WTC11 (cell line): ENCODE measurements around the gene PROZ. TPM values are rescaled to one million over a fixed set of nuclear protein-coding genes. Genes with fewer than 3 reads are reported as not detected.

Experiments used
- ATAC-seq: fragments of 200-7000 bp; cut with Tn5 transposase; 2 replicates; pipeline ENCODE4 v1.10.0; 2021; ENCODE audit warnings: mild to moderate bottlenecking, moderate library complexity
- CTCF ChIA-PET: fragments of 300-600 bp; sonication (Branson Sonifier 250); formaldehyde crosslinking; loops from one replicate; lab custom pipeline; 2021; ENCODE audit warnings: antibody characterized with exemption; lab: Charles Lee
- POLR2A ChIA-PET: fragments of 350-600 bp; sonication (Branson Sonifier 250); formaldehyde crosslinking; loops from one replicate; lab custom pipeline; 2021; ENCODE audit warnings: antibody characterized with exemption; lab: Charles Lee
- DNase-seq: peaks from one replicate; pipeline ENCODE4 v3.0.0; 2021; ENCODE audit warnings: low spot score
- H3K27ac Mint-ChIP-seq: 2 replicates; pipeline ENCODE4 v1.8.0; 2021; ENCODE audit warnings: mixed read lengths
- H3K27me3 Mint-ChIP-seq: 2 replicates; pipeline ENCODE4 v1.8.0; 2021; ENCODE audit warnings: low read depth, mild to moderate bottlenecking, moderate library complexity, mixed read lengths
- H3K36me3 Mint-ChIP-seq: 2 replicates; pipeline ENCODE4 v1.8.0; 2021; ENCODE audit warnings: mixed read lengths
- H3K4me1 Mint-ChIP-seq: 2 replicates; pipeline ENCODE4 v1.8.0; 2022; ENCODE audit warnings: mixed read lengths
- H3K4me3 Mint-ChIP-seq: 2 replicates; pipeline ENCODE4 v1.8.0; 2021; ENCODE audit warnings: mild to moderate bottlenecking, moderate library complexity, mixed read lengths
- H3K9me3 Mint-ChIP-seq: 2 replicates; pipeline ENCODE4 v1.8.0; 2021; ENCODE audit warnings: mixed read lengths
- AR ChIP-seq: fragments of 250-450 bp; sonication (Bioruptor Pico); IDR thresholded peaks from 2 replicates; pipeline ENCODE4 v1.9.0; 2021; ENCODE audit warnings: mild to moderate bottlenecking
- ARID4B ChIP-seq: sonication (generic); formaldehyde crosslinking; IDR thresholded peaks from 2 replicates; pipeline ENCODE4 v1.8.0; 2023; ENCODE audit warnings: missing genetic modification reagents, mild to moderate bottlenecking, borderline replicate concordance
- CBFB ChIP-seq: sonication (generic); formaldehyde crosslinking; IDR thresholded peaks from 2 replicates; pipeline ENCODE4 v1.8.1; 2022; ENCODE audit warnings: mild to moderate bottlenecking, low read depth, missing genetic modification reagents
- CTCF ChIP-seq: fragments of 200-600 bp; IDR thresholded peaks from 2 replicates; pipeline ENCODE4 v1.8.0; 2022; ENCODE audit warnings: antibody characterized with exemption
- ETV6 ChIP-seq: sonication (generic); formaldehyde crosslinking; IDR thresholded peaks from 2 replicates; pipeline ENCODE4 v1.8.1; 2022; ENCODE audit warnings: mild to moderate bottlenecking, missing genetic modification reagents
- FOXK1 ChIP-seq: sonication (generic); formaldehyde crosslinking; IDR thresholded peaks from 2 replicates; pipeline ENCODE4 v1.8.0; 2022; ENCODE audit warnings: mild to moderate bottlenecking, moderate library complexity, missing genetic modification reagents
- JAZF1 ChIP-seq: fragments of 250-450 bp; sonication (Bioruptor Pico); IDR thresholded peaks from 2 replicates; pipeline ENCODE4 v1.9.0; 2021; ENCODE audit warnings: moderate library complexity, mild to moderate bottlenecking, inconsistent platforms
- JUN ChIP-seq: sonication (generic); formaldehyde crosslinking; IDR thresholded peaks from 2 replicates; pipeline ENCODE4 v1.8.0; 2023; ENCODE audit warnings: mild to moderate bottlenecking, missing genetic modification reagents
- NFATC4 ChIP-seq: fragments of 250-450 bp; sonication (Bioruptor Pico); IDR thresholded peaks from 2 replicates; pipeline ENCODE4 v1.9.0; 2021; ENCODE audit warnings: mild to moderate bottlenecking
- NFE2L1 ChIP-seq: sonication (generic); formaldehyde crosslinking; IDR thresholded peaks from 2 replicates; pipeline ENCODE4 v1.8.1; 2023; ENCODE audit warnings: missing genetic modification reagents
- NR2C2 ChIP-seq: sonication (generic); formaldehyde crosslinking; IDR thresholded peaks from 2 replicates; pipeline ENCODE4 v1.8.0; 2022; ENCODE audit warnings: mild to moderate bottlenecking, missing genetic modification reagents
- PRDM15 ChIP-seq: sonication (generic); formaldehyde crosslinking; IDR thresholded peaks from 2 replicates; pipeline ENCODE4 v1.8.0; 2022; ENCODE audit warnings: missing genetic modification reagents
- PRRX2 ChIP-seq: fragments of 250-450 bp; sonication (Bioruptor Pico); IDR thresholded peaks from 2 replicates; pipeline ENCODE4 v1.8.0; 2021; ENCODE audit warnings: mild to moderate bottlenecking
- ZBTB43 ChIP-seq: sonication (generic); formaldehyde crosslinking; IDR thresholded peaks from 2 replicates; pipeline ENCODE4 v1.8.1; 2023; ENCODE audit warnings: mild to moderate bottlenecking, missing genetic modification reagents
- ZMAT4 ChIP-seq: fragments of 250-450 bp; sonication (Bioruptor Pico); IDR thresholded peaks from 2 replicates; pipeline ENCODE4 v1.9.0; 2021; ENCODE audit warnings: mild to moderate bottlenecking
- ZNF232 ChIP-seq: sonication (generic); formaldehyde crosslinking; IDR thresholded peaks from 2 replicates; pipeline ENCODE4 v1.8.0; 2022; ENCODE audit warnings: mild to moderate bottlenecking, missing genetic modification reagents
- ZNF671 ChIP-seq: fragments of 250-450 bp; sonication (Bioruptor Pico); IDR thresholded peaks from 2 replicates; pipeline ENCODE4 v1.8.0; 2021; ENCODE audit warnings: mild to moderate bottlenecking
- ZSCAN18 ChIP-seq: fragments of 250-450 bp; sonication (Bioruptor Pico); IDR thresholded peaks from 2 replicates; pipeline ENCODE4 v2.1.2; 2022; ENCODE audit warnings: mild to moderate bottlenecking, moderate library complexity
- total RNA-seq: library from RNA; stranded (reverse); gene quantifications from 3 replicates; pipeline ENCODE4 v1.2.3, GENCODE V29; 2021

The PROZ gene
- total RNA-seq, 1 experiment from 2014 or later, result not detected

GRCh38 chr13:113201815-113202214 lies 43.4 kb downstream of the PROZ start:
- TF ChIP-seq PRDM15, result no peak
- TF ChIP-seq ETV6, result no peak
- no peak for TF ChIP-seq NFE2L1
- no peaks in the 10 kb centered on the region for H3K9me3 Mint-ChIP-seq
- peaks cover 46% of the 10 kb centered on the region for H3K36me3 Mint-ChIP-seq
- ATAC-seq (no peak), DNase-seq (no peak)
- ChIA-PET POLR2A (no interaction called here), CTCF (no interaction called here)
- H3K27me3 Mint-ChIP-seq, result no peaks in the 10 kb centered on the region
- no peak overlapping the region for H3K27ac Mint-ChIP-seq
- H3K4me3 Mint-ChIP-seq, result no peak overlapping the region
- peaks cover 16% of the 10 kb centered on the region for H3K4me1 Mint-ChIP-seq

- Mint-ChIP-seq H3K4me1 (peaks cover 24% of the 10 kb centered on the region), H3K27ac (peak overlapping the region; percentile 74; the same call in 1 of the 2 replicates), H3K36me3 (peaks cover 41% of the 10 kb centered on the region), H3K27me3 (no peaks in the 10 kb centered on the region), H3K4me3 (no peak overlapping the region), H3K9me3 (no peaks in the 10 kb centered on the region)
- ATAC-seq, result no peak
- ChIA-PET POLR2A (no interaction called here), CTCF (no interaction called here)
- no peak for DNase-seq
- TF ChIP-seq ZSCAN18, result no peak
- TF ChIP-seq ARID4B (CRISPR knock-in tag), result no peak
- TF ChIP-seq NR2C2 (CRISPR knock-in tag), result no peak
- TF ChIP-seq CTCF, result no peak
- no peak for TF ChIP-seq CBFB (CRISPR knock-in tag)
- TF ChIP-seq ETV6, result no peak
- no peak for TF ChIP-seq ZBTB43 (CRISPR knock-in tag)
- TF ChIP-seq NFATC4, result no peak
- no peak for TF ChIP-seq AR
- no peak for TF ChIP-seq ZNF232
- no peak for TF ChIP-seq ZMAT4 (CRISPR knock-in tag)
- no peak for TF ChIP-seq PRRX2 (CRISPR knock-in tag)
- no peak for TF ChIP-seq JUN (CRISPR knock-in tag)
- TF ChIP-seq FOXK1 (CRISPR knock-in tag), result no peak
- no peak for TF ChIP-seq ZNF671 (CRISPR knock-in tag)
- TF ChIP-seq JAZF1 (CRISPR knock-in tag), result no peak
Measured at GRCh38 chr13:113202912-113203311, 44.5 kb downstream of the PROZ start.
